GM12891 (cell line): ENCODE measurements around the gene HLA-DRA.

Source experiments
- POLR2A ChIP-seq: IDR thresholded peaks from 2 replicates; pipeline ENCODE4 v1.6.1; 2011; ENCODE audit warnings: low read depth, low read length, control low read depth
- POLR2AphosphoS5 ChIP-seq: IDR thresholded peaks from 2 replicates; pipeline ENCODE4 v1.6.1; 2011; ENCODE audit warnings: low read depth, low read length, control low read depth
- TAF1 ChIP-seq: IDR thresholded peaks from 2 replicates; pipeline ENCODE4 v1.6.1; 2011; ENCODE audit warnings: low read depth, low read length, control low read depth

DNA sequence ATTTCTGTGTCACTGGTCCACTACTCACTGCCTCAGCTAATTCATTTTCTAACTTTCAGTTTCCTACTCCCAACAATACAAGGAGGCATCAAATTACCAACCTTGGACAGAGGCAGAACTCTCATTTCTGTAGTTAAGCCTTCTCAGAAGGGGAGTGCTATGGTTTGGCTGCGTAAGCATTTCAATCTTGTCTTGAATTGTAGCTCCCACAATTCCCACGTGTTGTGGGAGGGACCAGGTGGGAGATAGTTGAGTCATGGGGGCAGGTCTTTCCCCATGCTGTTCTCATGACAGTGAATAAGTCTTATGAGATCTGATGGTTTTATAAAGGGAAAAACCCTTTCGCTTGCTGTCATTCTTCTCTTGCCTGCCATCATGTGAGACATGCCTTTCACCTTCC, 22.9 kb downstream of the HLA-DRA start:
- TF ChIP-seq POLR2A: no peak
- no peak for TF ChIP-seq TAF1
- no peak for TF ChIP-seq POLR2AphosphoS5
